Neutrophil (primary cell): ENCODE data around the gene RIPK3.
"Not testable (repeated sequence)": the region's sequence is repeated elsewhere in the genome, so short reads cannot be mapped to it uniquely, and the experiment has no call there.

Experiments used
- H3K27ac ChIP-seq: fragments of 200-600 bp; sonication (generic); 2 replicates; pipeline ENCODE4 v1.5.1; 2016; ENCODE audit warnings: mild to moderate bottlenecking, moderate library complexity
- H3K27me3 ChIP-seq: fragments of 200-600 bp; sonication (generic); 2 replicates; pipeline ENCODE4 v1.6.0; 2016; ENCODE audit warnings: mild to moderate bottlenecking
- H3K36me3 ChIP-seq: fragments of 200-600 bp; sonication (generic); 2 replicates; pipeline ENCODE4 v1.5.1; 2017
- H3K4me1 ChIP-seq, 2 experiments: fragments of 200-600 bp in 1 of 2; sonication (generic) in 1 of 2; 1 replicate in 1 of 2; 2 replicates in 1 of 2; pipeline versions ENCODE4 v1.5.1 to v1.6.1; 2013 to 2016; ENCODE audit warnings: low read depth in 1 of 2, low read length in 1 of 2, mild to moderate bottlenecking in 1 of 2, moderate library complexity in 1 of 2; ENCODE audit not compliant: control insufficient read depth in 1 of 2, insufficient read depth in 1 of 2
- H3K4me3 ChIP-seq, 2 experiments: fragments of 200-600 bp in 1 of 2; sonication (generic) in 1 of 2; 1 replicate in 1 of 2; 2 replicates in 1 of 2; pipeline ENCODE4 v1.5.1; 2013 to 2016; ENCODE audit warnings: low read depth in 1 of 2, low read length in 1 of 2, mild to moderate bottlenecking in 1 of 2, moderate library complexity in 1 of 2
- H3K9me3 ChIP-seq: fragments of 200-600 bp; sonication (generic); 2 replicates; pipeline ENCODE4 v1.5.1; 2016
- TF ChIP-seq, protein P1 (sequence below): fragments of 200-600 bp; sonication (generic); IDR thresholded peaks from 2 replicates; pipeline ENCODE4 v1.5.1; 2016; ENCODE audit warnings: antibody characterized with exemption

RIPK3 gene

DNA sequence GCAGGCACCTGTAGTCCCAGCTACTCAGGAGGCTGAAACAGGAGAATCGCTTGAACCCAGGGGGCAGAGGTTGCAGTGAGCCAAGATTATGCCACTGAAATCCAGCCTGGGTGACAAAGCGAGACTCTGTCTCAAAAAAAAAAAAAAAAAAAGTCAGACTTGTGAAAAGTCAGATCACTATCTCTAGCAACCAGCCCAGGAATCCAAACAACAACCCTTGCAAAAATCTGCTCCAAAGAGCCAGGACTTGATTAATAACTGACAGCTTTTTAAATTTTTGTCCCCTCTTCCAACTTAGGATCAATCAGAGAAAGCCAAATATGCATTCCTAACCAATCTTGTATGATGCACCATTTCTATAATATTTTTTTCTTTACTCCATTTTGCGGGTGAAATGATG, 20.5 kb upstream of the RIPK3 start:
- no peak overlapping the region for H3K27ac ChIP-seq

DNA sequence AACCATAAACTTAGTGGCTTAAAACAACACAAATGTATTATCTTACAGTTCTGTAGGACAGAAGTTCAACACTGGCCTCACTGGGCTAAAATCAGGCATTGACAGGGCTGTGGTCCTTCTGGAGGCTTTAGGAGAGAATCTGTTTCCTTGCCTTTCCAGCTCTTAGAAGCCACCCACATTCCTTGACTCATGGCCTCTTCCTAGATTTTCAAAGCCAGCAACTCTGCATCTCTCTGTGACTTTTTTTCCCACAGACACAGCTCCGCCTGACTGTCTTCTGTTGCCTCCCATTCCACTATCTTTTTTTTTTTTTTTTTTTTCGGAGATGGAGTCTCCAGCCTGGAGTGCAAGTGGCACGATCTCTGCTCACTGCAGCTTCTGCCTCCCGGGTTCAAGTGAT, 16.4 kb upstream of the RIPK3 start:
- Histone ChIP-seq H3K9me3 (no peaks in the 10 kb centered on the region), H3K27ac (no peak overlapping the region), H3K4me1 (peaks cover 3 to 6% of the 10 kb centered on the region in 2 experiments), H3K4me3 (no peak overlapping the region), H3K27me3 (peaks cover 19% of the 10 kb centered on the region), H3K36me3 (no peaks in the 10 kb centered on the region)
- TF ChIP-seq, protein P1, sequence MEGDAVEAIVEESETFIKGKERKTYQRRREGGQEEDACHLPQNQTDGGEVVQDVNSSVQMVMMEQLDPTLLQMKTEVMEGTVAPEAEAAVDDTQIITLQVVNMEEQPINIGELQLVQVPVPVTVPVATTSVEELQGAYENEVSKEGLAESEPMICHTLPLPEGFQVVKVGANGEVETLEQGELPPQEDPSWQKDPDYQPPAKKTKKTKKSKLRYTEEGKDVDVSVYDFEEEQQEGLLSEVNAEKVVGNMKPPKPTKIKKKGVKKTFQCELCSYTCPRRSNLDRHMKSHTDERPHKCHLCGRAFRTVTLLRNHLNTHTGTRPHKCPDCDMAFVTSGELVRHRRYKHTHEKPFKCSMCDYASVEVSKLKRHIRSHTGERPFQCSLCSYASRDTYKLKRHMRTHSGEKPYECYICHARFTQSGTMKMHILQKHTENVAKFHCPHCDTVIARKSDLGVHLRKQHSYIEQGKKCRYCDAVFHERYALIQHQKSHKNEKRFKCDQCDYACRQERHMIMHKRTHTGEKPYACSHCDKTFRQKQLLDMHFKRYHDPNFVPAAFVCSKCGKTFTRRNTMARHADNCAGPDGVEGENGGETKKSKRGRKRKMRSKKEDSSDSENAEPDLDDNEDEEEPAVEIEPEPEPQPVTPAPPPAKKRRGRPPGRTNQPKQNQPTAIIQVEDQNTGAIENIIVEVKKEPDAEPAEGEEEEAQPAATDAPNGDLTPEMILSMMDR: no peak

More for the DNA sequence above, 20.5 kb upstream of the RIPK3 start:
- Histone ChIP-seq H3K27me3 (peaks cover 43% of the 10 kb centered on the region), H3K4me3 (no peak overlapping the region), H3K9me3 (no peaks in the 10 kb centered on the region), H3K4me1 (peaks cover 1 to 2% of the 10 kb centered on the region in 2 experiments), H3K36me3 (no peaks in the 10 kb centered on the region)
- TF ChIP-seq, protein P1: no peak

DNA sequence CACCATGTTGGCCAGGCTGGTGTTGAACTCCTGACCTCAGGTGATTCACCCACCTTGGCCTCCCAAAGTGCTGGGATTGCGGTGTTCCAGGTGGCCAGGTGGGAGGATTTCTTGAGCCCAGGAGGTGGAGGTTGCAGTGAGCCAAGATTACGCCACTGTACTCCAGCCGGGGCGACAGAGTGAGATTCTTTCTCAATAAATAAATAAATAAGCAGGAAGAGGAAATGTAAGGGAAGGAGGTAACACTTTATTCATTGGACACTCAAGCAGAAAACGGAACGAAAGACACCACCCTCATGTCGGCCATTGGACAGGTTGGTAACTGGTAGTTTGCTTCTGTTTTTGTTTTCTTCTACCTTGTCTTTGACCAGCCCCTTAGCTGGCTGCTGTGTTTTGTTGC, 15.2 kb upstream of the RIPK3 start:
- TF ChIP-seq, protein P1: no peak
- H3K36me3 ChIP-seq: no peaks in the 10 kb centered on the region
- H3K4me3 ChIP-seq: no peak overlapping the region
- no peaks in the 10 kb centered on the region for H3K9me3 ChIP-seq
- H3K4me1 ChIP-seq: peaks cover 3 to 6% of the 10 kb centered on the region in 2 experiments
- H3K27ac ChIP-seq: no peak overlapping the region
- peaks cover 23% of the 10 kb centered on the region for H3K27me3 ChIP-seq

DNA sequence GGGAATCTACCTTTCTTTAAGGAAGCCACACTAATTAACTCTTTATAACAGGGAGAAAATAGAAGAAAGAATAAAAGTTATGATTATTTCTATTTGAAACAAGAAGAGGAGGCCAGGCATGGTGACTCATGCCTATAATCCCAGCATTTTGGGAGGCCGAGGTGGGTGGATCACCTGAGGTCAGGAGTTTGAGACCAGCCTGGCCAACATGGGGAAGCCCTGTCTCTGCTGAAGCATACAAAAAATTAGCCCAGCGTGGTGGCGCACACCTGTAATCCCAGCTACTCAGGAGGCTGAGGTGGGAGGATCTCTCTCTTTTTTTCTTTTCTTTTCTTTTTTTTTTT, 14.7 kb upstream of the RIPK3 start:
- H3K4me3 ChIP-seq, H3K27ac ChIP-seq, H3K36me3 ChIP-seq, H3K9me3 ChIP-seq, H3K4me1 ChIP-seq: not testable (repeated sequence)
- peaks cover 27% of the 10 kb centered on the region for H3K27me3 ChIP-seq

DNA sequence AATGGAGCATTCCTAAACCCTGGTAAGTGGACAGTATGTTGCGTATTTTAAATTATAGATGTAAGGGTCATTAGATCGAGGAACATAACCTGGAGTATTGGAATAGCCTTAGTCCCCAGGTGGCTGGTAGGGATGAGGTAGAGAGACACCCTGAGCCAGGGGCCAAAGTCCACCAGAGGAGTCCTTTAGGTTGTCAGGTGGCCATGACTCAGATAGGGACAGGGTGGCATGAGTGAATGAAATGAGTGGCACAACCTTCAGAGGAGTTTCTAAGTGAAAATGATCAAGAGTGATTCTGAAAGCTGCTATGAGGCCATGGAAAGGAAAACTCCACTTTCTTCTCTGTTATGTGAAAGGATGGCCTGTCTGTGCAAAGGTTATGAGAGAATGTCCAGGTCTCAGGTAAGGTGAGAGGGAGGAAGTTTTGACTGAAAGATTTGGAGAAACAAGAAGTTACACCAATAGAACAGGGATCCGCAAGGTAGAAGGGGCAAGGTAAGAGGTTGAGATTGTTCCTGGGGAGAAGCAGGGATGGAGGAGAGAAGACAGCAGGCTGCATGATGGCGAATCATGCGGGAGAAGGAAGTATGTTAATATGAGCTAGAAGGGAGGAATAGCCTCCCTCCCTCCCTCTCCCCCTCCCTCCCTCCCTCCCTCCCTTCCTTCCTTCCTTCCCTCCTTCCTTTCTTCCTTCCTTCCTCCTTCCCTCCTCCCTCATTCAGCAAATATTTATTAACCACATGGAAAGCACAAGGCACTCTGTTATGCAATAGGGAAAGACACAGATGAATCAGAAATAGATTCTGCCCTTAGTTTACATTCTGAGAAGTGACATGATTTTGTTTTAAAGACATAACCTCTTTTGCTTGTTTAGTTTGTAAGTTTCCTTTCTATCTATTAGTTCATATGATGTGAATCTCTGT, 14.0 kb upstream of the RIPK3 start:
- no peak overlapping the region for H3K4me3 ChIP-seq
- no peaks in the 10 kb centered on the region for H3K36me3 ChIP-seq
- TF ChIP-seq, protein P1: no peak
- peaks cover 3 to 6% of the 10 kb centered on the region in 2 experiments for H3K4me1 ChIP-seq
- no peaks in the 10 kb centered on the region for H3K9me3 ChIP-seq
- H3K27ac ChIP-seq: no peak overlapping the region
- H3K27me3 ChIP-seq: peaks cover 34% of the 10 kb centered on the region

DNA sequence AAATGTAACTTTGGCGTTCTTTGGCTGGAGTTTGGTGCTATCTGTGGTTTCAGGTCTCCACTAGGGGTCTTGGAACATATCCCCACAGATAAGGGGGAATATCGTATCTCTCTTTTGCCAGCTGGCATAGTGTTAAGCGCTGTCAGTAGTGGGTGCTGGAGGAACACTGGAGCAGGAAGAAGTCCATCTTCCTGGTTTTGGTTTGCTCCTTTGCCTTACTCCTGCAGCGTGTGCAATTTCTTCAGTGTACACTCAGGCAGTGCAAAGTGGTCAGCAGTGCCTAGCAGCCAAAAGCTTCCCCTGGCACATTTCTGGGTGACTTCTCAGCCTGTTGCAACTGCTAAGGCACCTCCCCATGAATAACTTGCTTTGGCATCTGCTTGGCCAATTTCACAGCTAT, 11.7 kb upstream of the RIPK3 start:
- Histone ChIP-seq H3K27me3 (peaks cover 39% of the 10 kb centered on the region), H3K27ac (no peak overlapping the region), H3K36me3 (no peaks in the 10 kb centered on the region), H3K9me3 (no peaks in the 10 kb centered on the region), H3K4me3 (no peak overlapping the region), H3K4me1 (peaks cover 3 to 6% of the 10 kb centered on the region in 2 experiments)
- TF ChIP-seq, protein P1: no peak
